Ovary (tissue), 3 donors: ENCODE results near the gene IL23A.

Experiments
- POLR2A ChIP-seq: fragments of 450-650 bp; IDR thresholded peaks from one replicate; pipeline ENCODE4 v1.6.1; 2017; ENCODE audit warnings: antibody characterized with exemption, mild to moderate bottlenecking, moderate library complexity
- TF ChIP-seq, protein P1 (sequence below), 3 donors: fragments of 450-650 bp in 2 of 3; fragments of 200-600 bp in 1 of 3; IDR thresholded peaks; one replicate each; pipeline versions ENCODE4 v1.5.1 to v1.8.0; 2016 to 2022; ENCODE audit warnings: antibody characterized with exemption in 3 of 3, mild to moderate bottlenecking in 1 of 3
- donor health status: DM: no; HTN: no; CAD: no.

DNA sequence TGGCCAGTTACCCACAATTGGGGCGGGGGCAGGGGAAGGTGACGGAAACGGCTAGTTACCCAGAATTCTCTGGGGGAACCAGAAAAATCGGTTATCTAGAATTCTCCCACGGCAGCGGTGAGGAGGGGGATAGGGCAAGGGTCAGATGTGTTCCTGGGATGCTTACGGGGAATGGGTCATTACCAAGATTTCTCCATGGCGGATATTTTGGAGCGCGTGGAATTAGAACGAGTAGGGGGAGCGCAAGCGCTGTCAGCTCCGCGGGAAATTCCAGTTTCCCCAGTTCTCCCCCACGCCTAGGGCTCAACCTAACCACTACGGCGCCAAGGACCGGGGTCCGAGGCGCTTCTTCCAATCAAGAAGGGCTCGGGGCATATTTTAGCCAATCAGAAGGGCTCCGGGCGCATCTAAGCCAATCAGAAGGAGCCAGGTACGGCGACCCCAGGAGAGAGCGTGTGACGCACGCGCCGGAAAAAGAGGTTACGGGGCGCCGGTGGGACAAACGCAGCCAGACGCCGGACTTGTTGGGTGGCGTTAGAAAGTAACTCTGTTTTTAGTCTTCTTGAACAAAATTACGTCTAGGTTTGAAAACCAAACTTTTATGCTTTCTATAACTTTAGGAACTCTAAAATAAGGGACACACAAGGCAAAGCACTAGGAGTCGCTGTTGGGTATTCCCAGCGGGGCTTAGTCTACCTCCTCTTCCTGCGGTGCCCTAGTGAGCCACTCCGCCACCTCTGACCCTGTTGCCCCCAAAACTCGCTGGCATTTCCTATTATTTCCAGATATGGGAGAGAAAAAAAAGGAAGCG lies 4.8 kb upstream of the IL23A start, which contains the start of gene PAN2:
- TF ChIP-seq, protein P1, sequence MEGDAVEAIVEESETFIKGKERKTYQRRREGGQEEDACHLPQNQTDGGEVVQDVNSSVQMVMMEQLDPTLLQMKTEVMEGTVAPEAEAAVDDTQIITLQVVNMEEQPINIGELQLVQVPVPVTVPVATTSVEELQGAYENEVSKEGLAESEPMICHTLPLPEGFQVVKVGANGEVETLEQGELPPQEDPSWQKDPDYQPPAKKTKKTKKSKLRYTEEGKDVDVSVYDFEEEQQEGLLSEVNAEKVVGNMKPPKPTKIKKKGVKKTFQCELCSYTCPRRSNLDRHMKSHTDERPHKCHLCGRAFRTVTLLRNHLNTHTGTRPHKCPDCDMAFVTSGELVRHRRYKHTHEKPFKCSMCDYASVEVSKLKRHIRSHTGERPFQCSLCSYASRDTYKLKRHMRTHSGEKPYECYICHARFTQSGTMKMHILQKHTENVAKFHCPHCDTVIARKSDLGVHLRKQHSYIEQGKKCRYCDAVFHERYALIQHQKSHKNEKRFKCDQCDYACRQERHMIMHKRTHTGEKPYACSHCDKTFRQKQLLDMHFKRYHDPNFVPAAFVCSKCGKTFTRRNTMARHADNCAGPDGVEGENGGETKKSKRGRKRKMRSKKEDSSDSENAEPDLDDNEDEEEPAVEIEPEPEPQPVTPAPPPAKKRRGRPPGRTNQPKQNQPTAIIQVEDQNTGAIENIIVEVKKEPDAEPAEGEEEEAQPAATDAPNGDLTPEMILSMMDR (IDR thresholded peaks at IDR 0.05), result peak; percentile 17 to 71 (median 68)
- TF ChIP-seq POLR2A, result peak; percentile 90
